ENCODE measurements around the gene ERGIC3. TPM values are rescaled to one million over a fixed set of nuclear protein-coding genes. Genes with fewer than 3 reads are reported as not detected.

The ERGIC3 gene
- total RNA-seq, 1 experiment from 2014 or later: 341 TPM

GRCh38 chr20:35598476-35598875 is 56.6 kb downstream of the ERGIC3 start:
- ChIA-PET CTCF (interaction anchor here (0.5 kb wide), 1 partner anchor 101 kb away, joined by 3 read pairs; the partner anchor contains the start of genes NFS1 and ROMO1), POLR2A (ENCODE audit: unreplicated experiment) (no interaction called here)
- no TSS peak for BruUV-seq (replicated peaks)

GRCh38 chr20:35598899-35599775 is 57.3 kb downstream of the ERGIC3 start:
- Histone ChIP-seq H3F3A (ENCODE audit: insufficient read depth, low read depth) (peaks cover 5% of the 10 kb centered on the region; the same call in 1 of the 2 replicates), H3K9me2 (ENCODE audit: insufficient read depth) (no peaks in the 10 kb centered on the region), H3K4me1 (replicated peaks; ENCODE audit: insufficient read depth) (0 out of 2 replicates have a peak, but pooled peaks cover 3% of the 10 kb centered on the region), H4K20me1 (ENCODE audit: insufficient read depth) (no peaks in the 10 kb centered on the region), H3K27me3 (ENCODE audit: insufficient read depth, low read depth) (no peaks in the 10 kb centered on the region), H2AFZ (no peak overlapping the region), H3K9me3 (ENCODE audit: insufficient read depth, low read depth) (no peaks in the 10 kb centered on the region), H3K27ac (no peak overlapping the region), H3K4me2 (no peak overlapping the region), H3K36me3 (ENCODE audit: low read depth) (peaks cover 13% of the 10 kb centered on the region; the same call in 1 of the 2 replicates), H3K4me3 (no peak overlapping the region), H3K79me2 (ENCODE audit: low read depth) (peaks cover 2% of the 10 kb centered on the region; the same call in 1 of the 2 replicates)
- no TSS peak for BruUV-seq (replicated peaks)
- ChIA-PET POLR2A (ENCODE audit: unreplicated experiment) (no interaction called here), CTCF (interaction anchor here (0.5 kb wide), 1 partner anchor 100 kb away, joined by 3 read pairs; the partner anchor contains the start of genes NFS1 and ROMO1)
- intact Hi-C loops (cut with micrococcal nuclease; ENCODE audit: unreplicated experiment): no loop called here
- TF ChIP-seq EZH2 (IDR thresholded peaks at IDR 0.05; ENCODE audit: low read depth): no peak
- TF ChIP-seq, protein P1, sequence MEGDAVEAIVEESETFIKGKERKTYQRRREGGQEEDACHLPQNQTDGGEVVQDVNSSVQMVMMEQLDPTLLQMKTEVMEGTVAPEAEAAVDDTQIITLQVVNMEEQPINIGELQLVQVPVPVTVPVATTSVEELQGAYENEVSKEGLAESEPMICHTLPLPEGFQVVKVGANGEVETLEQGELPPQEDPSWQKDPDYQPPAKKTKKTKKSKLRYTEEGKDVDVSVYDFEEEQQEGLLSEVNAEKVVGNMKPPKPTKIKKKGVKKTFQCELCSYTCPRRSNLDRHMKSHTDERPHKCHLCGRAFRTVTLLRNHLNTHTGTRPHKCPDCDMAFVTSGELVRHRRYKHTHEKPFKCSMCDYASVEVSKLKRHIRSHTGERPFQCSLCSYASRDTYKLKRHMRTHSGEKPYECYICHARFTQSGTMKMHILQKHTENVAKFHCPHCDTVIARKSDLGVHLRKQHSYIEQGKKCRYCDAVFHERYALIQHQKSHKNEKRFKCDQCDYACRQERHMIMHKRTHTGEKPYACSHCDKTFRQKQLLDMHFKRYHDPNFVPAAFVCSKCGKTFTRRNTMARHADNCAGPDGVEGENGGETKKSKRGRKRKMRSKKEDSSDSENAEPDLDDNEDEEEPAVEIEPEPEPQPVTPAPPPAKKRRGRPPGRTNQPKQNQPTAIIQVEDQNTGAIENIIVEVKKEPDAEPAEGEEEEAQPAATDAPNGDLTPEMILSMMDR (conservative IDR thresholded peaks at IDR 0.05): no peak
- no peak for DNase-seq

More at GRCh38 chr20:35598476-35598875, 56.6 kb downstream of the ERGIC3 start:
- Histone ChIP-seq H2AFZ (no peak overlapping the region), H4K20me1 (ENCODE audit: insufficient read depth) (no peaks in the 10 kb centered on the region), H3K4me2 (no peak overlapping the region), H3F3A (ENCODE audit: insufficient read depth, low read depth) (peaks cover 5% of the 10 kb centered on the region; the same call in 1 of the 2 replicates), H3K27me3 (ENCODE audit: insufficient read depth, low read depth) (no peaks in the 10 kb centered on the region), H3K27ac (no peak overlapping the region), H3K4me3 (no peak overlapping the region), H3K79me2 (ENCODE audit: low read depth) (no peaks in the 10 kb centered on the region), H3K36me3 (ENCODE audit: low read depth) (peaks cover 7% of the 10 kb centered on the region; the same call in 1 of the 2 replicates), H3K4me1 (replicated peaks; ENCODE audit: insufficient read depth) (0 out of 2 replicates have a peak, but pooled peaks cover 3% of the 10 kb centered on the region), H3K9me3 (ENCODE audit: insufficient read depth, low read depth) (no peaks in the 10 kb centered on the region), H3K9me2 (ENCODE audit: insufficient read depth) (no peaks in the 10 kb centered on the region)
- TF ChIP-seq EZH2 (IDR thresholded peaks at IDR 0.05; ENCODE audit: low read depth): no peak
- TF ChIP-seq, protein P1 (conservative IDR thresholded peaks at IDR 0.05): no peak
- DNase-seq: no peak
- intact Hi-C loops (cut with micrococcal nuclease; ENCODE audit: unreplicated experiment): no loop called here

- Histone ChIP-seq H3K4me2 (no peak overlapping the region), H3K27me3 (ENCODE audit: insufficient read depth, low read depth) (no peaks in the 10 kb centered on the region), H3K27ac (no peak overlapping the region), H3K4me3 (no peak overlapping the region), H3K9me3 (ENCODE audit: insufficient read depth, low read depth) (no peaks in the 10 kb centered on the region), H3K4me1 (replicated peaks; ENCODE audit: insufficient read depth) (0 out of 2 replicates have a peak, but pooled peaks cover 3% of the 10 kb centered on the region), H2AFZ (no peak overlapping the region), H3F3A (ENCODE audit: insufficient read depth, low read depth) (peaks cover 5% of the 10 kb centered on the region; the same call in 1 of the 2 replicates), H4K20me1 (ENCODE audit: insufficient read depth) (no peaks in the 10 kb centered on the region), H3K9me2 (ENCODE audit: insufficient read depth) (no peaks in the 10 kb centered on the region), H3K79me2 (ENCODE audit: low read depth) (peaks cover 7% of the 10 kb centered on the region; the same call in 1 of the 2 replicates), H3K36me3 (ENCODE audit: low read depth) (peaks cover 13% of the 10 kb centered on the region; the same call in 1 of the 2 replicates)
- ChIA-PET POLR2A (ENCODE audit: unreplicated experiment) (no interaction called here), CTCF (no interaction called here)
- BruUV-seq (replicated peaks): no TSS peak
- intact Hi-C loops (cut with micrococcal nuclease; ENCODE audit: unreplicated experiment): no loop called here
- TF ChIP-seq, protein P1 (conservative IDR thresholded peaks at IDR 0.05): no peak
- TF ChIP-seq EZH2 (IDR thresholded peaks at IDR 0.05; ENCODE audit: low read depth): no peak
- DNase-seq: no peak
Measured at GRCh38 chr20:35599776-35600120, 57.9 kb downstream of the ERGIC3 start.

Measured in PC-9 (cell line).